Endothelial cell (in vitro differentiated cells): ENCODE results near the gene SHKBP1. TPM values are rescaled to one million over a fixed set of nuclear protein-coding genes. Genes with fewer than 3 reads are reported as not detected.
"Not testable (repeated sequence)": the region's sequence is repeated elsewhere in the genome, so short reads cannot be mapped to it uniquely, and the experiment has no call there.

ENCODE experiments used
- DNase-seq: peaks from one replicate; pipeline ENCODE4 v3.0.0; 2021; ENCODE audit warnings: low spot score
- H3K27ac Mint-ChIP-seq: one replicate; pipeline ENCODE4 v1.8.0; 2021; ENCODE audit warnings: mixed read lengths, inconsistent platforms; ENCODE audit not compliant: unreplicated experiment
- H3K27me3 Mint-ChIP-seq: one replicate; pipeline ENCODE4 v1.8.0; 2021; ENCODE audit warnings: mild to moderate bottlenecking, moderate library complexity, mixed read lengths, inconsistent platforms; ENCODE audit not compliant: unreplicated experiment
- H3K36me3 Mint-ChIP-seq: one replicate; pipeline ENCODE4 v1.8.0; 2021; ENCODE audit warnings: mild to moderate bottlenecking, low read depth, mixed read lengths, inconsistent platforms; ENCODE audit not compliant: unreplicated experiment
- H3K4me1 Mint-ChIP-seq: one replicate; pipeline ENCODE4 v1.8.0; 2021; ENCODE audit warnings: mild to moderate bottlenecking, mixed read lengths, inconsistent platforms; ENCODE audit not compliant: unreplicated experiment
- H3K4me3 Mint-ChIP-seq: one replicate; pipeline ENCODE4 v1.8.0; 2021; ENCODE audit warnings: mild to moderate bottlenecking, mixed read lengths, inconsistent platforms; ENCODE audit not compliant: unreplicated experiment
- H3K9me3 Mint-ChIP-seq: one replicate; pipeline ENCODE4 v1.8.0; 2021; ENCODE audit warnings: mixed read lengths, inconsistent platforms; ENCODE audit not compliant: unreplicated experiment
- CTCF ChIP-seq: fragments of 200-600 bp; sonication (generic); IDR thresholded peaks from one replicate; pipeline ENCODE4 v1.5.0; 2021; ENCODE audit warnings: antibody characterized with exemption; ENCODE audit not compliant: unreplicated experiment
- total RNA-seq: library from RNA; stranded (reverse); fragmentation: NEBNext Ultra II Directional; extraction: Animal tissue kit (Norgen Biotek cat#: 25700); gene quantifications from one replicate; pipeline ENCODE4 v1.2.1, GENCODE V29; 2021; ENCODE audit not compliant: unreplicated experiment

SHKBP1 gene
- total RNA-seq, 1 donor from 2014 or later = 84.6 TPM

GRCh38 chr19:40621283-40621682 is 44.6 kb downstream of the SHKBP1 start:
- Mint-ChIP-seq H3K27me3 (peaks cover 7% of the 10 kb centered on the region), H3K4me3 (peak overlapping the region; percentile 67), H3K27ac (no peak overlapping the region), H3K4me1 (peaks cover 3% of the 10 kb centered on the region), H3K36me3 (peaks cover 38% of the 10 kb centered on the region), H3K9me3 (no peaks in the 10 kb centered on the region)
- DNase-seq = no peak
- no peak for TF ChIP-seq CTCF

GRCh38 chr19:40621966-40622772 is 45.5 kb downstream of the SHKBP1 start:
- Mint-ChIP-seq H3K4me1 (peaks cover 3% of the 10 kb centered on the region), H3K27ac (no peak overlapping the region), H3K9me3 (no peaks in the 10 kb centered on the region), H3K36me3 (peaks cover 46% of the 10 kb centered on the region), H3K27me3 (peaks cover 10% of the 10 kb centered on the region), H3K4me3 (peak overlapping the region; percentile 44)
- no peak for DNase-seq
- no peak for TF ChIP-seq CTCF

GRCh38 chr19:40622773-40623075 is 46.1 kb downstream of the SHKBP1 start:
- peaks cover 49% of the 10 kb centered on the region for H3K36me3 Mint-ChIP-seq
- no peak for DNase-seq

GRCh38 chr19:40623403-40624251 is 47.0 kb downstream of the SHKBP1 start:
- DNase-seq = no peak
- H3K36me3 Mint-ChIP-seq = peaks cover 49% of the 10 kb centered on the region
- H3K27me3 Mint-ChIP-seq = peaks cover 13% of the 10 kb centered on the region
- TF ChIP-seq CTCF = no peak
- peaks cover 3% of the 10 kb centered on the region for H3K4me1 Mint-ChIP-seq
- no peak overlapping the region for H3K27ac Mint-ChIP-seq
- H3K9me3 Mint-ChIP-seq = no peaks in the 10 kb centered on the region
- no peak overlapping the region for H3K4me3 Mint-ChIP-seq

More at GRCh38 chr19:40622773-40623075, 46.1 kb downstream of the SHKBP1 start:
- Mint-ChIP-seq H3K27ac (no peak overlapping the region), H3K9me3 (no peaks in the 10 kb centered on the region), H3K27me3 (peaks cover 11% of the 10 kb centered on the region), H3K4me1 (peaks cover 3% of the 10 kb centered on the region), H3K4me3 (no peak overlapping the region)
- TF ChIP-seq CTCF = no peak

GRCh38 chr19:40624369-40625153 is 47.9 kb downstream of the SHKBP1 start:
- not testable (repeated sequence) for DNase-seq, H3K9me3 Mint-ChIP-seq, H3K4me1 Mint-ChIP-seq, H3K4me3 Mint-ChIP-seq
- H3K27me3 Mint-ChIP-seq = peaks cover 14% of the 10 kb centered on the region
- peaks cover 48% of the 10 kb centered on the region for H3K36me3 Mint-ChIP-seq
- peak overlapping the region; percentile 7 for H3K27ac Mint-ChIP-seq
